ENCODE measurements around the gene AP1M2.

The AP1M2 gene

DNA sequence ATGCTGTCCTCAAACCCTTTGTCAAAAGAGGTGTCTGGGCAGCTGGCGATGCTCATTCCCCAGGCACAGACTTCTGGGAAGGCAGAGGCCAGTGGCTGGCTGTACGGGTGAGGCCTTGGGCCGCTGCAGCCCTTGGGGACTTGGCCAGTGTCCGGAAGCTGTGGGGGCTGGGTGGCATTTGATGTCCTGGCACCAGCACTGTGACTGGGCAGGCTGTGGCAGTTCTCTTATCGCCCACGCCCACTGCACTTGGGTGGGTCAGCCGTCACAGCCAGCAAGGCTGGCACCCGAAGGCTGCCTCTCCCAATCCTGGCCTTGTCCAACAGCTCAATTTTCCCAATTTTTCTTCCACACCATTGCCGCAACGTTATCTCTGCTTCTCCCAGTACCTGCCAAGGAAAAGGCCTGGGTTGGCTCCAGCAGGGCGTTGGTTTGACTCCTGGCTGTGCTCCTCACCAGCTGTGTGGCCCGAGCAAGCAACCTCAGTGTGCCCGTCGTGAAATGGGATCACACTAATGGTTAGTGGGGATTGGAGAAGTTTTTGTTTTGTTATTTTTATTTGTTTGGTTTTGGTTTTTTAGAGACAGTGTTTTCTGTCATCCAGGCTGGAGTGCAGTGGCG is 25.5 kb upstream of the AP1M2 start:
- Histone ChIP-seq H3K4me3 (ENCODE audit: low read depth, low read length) (no peak overlapping the region), H3K4me2 (ENCODE audit: low read length) (no peak overlapping the region), H3K79me2 (no peaks in the 10 kb centered on the region), H3K36me3 (ENCODE audit: control insufficient read depth, insufficient read depth, low read length) (no peaks in the 10 kb centered on the region), H3K9ac (no peak overlapping the region), H3K27ac (no peak overlapping the region), H3K4me1 (no peaks in the 10 kb centered on the region), H3K9me3 (ENCODE audit: control insufficient read depth, low read length) (no peaks in the 10 kb centered on the region), H3K27me3 (ENCODE audit: control insufficient read depth, insufficient read depth, low read length) (no peaks in the 10 kb centered on the region), H2AFZ (peak overlapping the region; percentile 10)
- TF ChIP-seq, protein P1, sequence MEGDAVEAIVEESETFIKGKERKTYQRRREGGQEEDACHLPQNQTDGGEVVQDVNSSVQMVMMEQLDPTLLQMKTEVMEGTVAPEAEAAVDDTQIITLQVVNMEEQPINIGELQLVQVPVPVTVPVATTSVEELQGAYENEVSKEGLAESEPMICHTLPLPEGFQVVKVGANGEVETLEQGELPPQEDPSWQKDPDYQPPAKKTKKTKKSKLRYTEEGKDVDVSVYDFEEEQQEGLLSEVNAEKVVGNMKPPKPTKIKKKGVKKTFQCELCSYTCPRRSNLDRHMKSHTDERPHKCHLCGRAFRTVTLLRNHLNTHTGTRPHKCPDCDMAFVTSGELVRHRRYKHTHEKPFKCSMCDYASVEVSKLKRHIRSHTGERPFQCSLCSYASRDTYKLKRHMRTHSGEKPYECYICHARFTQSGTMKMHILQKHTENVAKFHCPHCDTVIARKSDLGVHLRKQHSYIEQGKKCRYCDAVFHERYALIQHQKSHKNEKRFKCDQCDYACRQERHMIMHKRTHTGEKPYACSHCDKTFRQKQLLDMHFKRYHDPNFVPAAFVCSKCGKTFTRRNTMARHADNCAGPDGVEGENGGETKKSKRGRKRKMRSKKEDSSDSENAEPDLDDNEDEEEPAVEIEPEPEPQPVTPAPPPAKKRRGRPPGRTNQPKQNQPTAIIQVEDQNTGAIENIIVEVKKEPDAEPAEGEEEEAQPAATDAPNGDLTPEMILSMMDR (IDR thresholded peaks at IDR 0.05): no peak

DNA sequence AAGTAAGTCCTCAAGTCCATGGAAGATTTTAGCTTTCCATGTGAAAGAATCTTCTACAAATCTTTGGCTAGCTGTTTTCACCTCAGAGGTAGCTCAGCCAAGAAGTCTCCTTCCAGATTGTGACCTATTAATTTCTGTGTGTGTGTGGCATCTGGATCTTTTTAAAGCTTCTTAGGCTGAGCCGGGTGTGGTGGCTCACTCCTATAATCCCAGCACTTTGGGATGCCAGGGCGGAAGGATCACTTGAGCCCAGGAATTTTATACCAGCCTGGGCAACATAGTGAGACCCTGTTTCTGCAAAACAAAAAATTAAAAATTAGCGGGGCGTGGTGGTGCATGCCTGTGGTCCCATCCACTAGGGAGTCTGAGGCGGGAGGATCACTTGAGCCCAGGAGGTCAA is 24.8 kb upstream of the AP1M2 start:
- Histone ChIP-seq H2AFZ (no peak overlapping the region), H3K4me2 (ENCODE audit: low read length) (no peak overlapping the region), H3K9me3 (ENCODE audit: control insufficient read depth, low read length) (no peaks in the 10 kb centered on the region), H3K4me1 (no peaks in the 10 kb centered on the region), H3K79me2 (no peaks in the 10 kb centered on the region), H3K4me3 (ENCODE audit: low read depth, low read length) (no peak overlapping the region), H3K36me3 (ENCODE audit: control insufficient read depth, insufficient read depth, low read length) (no peaks in the 10 kb centered on the region), H3K27me3 (ENCODE audit: control insufficient read depth, insufficient read depth, low read length) (no peaks in the 10 kb centered on the region), H3K27ac (no peak overlapping the region), H3K9ac (no peak overlapping the region)
- TF ChIP-seq, protein P1 (IDR thresholded peaks at IDR 0.05): no peak

DNA sequence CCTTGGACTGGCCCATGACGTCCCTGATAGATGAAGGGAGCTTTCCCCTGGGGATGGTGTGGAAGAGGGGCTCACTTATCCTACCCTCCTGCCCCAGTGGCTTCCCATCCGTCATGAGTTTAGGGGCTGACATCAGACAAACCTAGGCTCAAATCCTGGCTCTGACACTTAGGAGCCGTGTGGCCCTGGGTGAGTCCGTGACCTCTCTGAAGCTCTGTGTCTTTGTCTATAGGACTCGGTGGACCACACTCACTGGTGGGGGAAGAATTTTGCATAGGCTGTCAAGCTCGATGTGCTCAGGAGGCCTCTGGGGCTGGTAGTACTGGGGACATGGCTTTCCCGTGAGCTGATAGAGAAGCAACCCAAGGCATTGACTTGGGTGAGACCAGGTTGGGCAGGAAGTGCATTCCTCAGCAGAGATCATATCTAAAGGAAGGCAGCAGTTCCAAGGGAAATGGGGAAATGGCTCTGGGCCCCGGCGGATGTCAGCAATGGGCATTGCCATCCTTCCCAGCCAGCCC is 17.4 kb upstream of the AP1M2 start:
- Histone ChIP-seq H3K4me1 (peaks cover 2% of the 10 kb centered on the region), H3K27ac (peak overlapping the region; percentile 80), H3K36me3 (ENCODE audit: control insufficient read depth, insufficient read depth, low read length) (no peaks in the 10 kb centered on the region), H3K4me3 (ENCODE audit: low read depth, low read length) (no peak overlapping the region), H3K9me3 (ENCODE audit: control insufficient read depth, low read length) (no peaks in the 10 kb centered on the region), H3K9ac (no peak overlapping the region), H3K27me3 (ENCODE audit: control insufficient read depth, insufficient read depth, low read length) (no peaks in the 10 kb centered on the region), H3K79me2 (no peaks in the 10 kb centered on the region), H3K4me2 (ENCODE audit: low read length) (no peak overlapping the region), H2AFZ (no peak overlapping the region)
- TF ChIP-seq, protein P1 (IDR thresholded peaks at IDR 0.05): no peak

- peak overlapping the region; percentile 80 for H3K27ac ChIP-seq
- H3K4me3 ChIP-seq (ENCODE audit: low read depth, low read length): peak overlapping the region; percentile 41
- H3K9me3 ChIP-seq (ENCODE audit: control insufficient read depth, low read length): no peaks in the 10 kb centered on the region
- H2AFZ ChIP-seq: peak overlapping the region; percentile 98
- peak overlapping the region; percentile 37 for H3K4me2 ChIP-seq (ENCODE audit: low read length)
- no peaks in the 10 kb centered on the region for H3K36me3 ChIP-seq (ENCODE audit: control insufficient read depth, insufficient read depth, low read length)
- no peaks in the 10 kb centered on the region for H3K27me3 ChIP-seq (ENCODE audit: control insufficient read depth, insufficient read depth, low read length)
- H3K9ac ChIP-seq: no peak overlapping the region
- H3K4me1 ChIP-seq: peaks cover 2% of the 10 kb centered on the region
- H3K79me2 ChIP-seq: no peaks in the 10 kb centered on the region
- TF ChIP-seq, protein P1 (IDR thresholded peaks at IDR 0.05): no peak
Observed at GRCh38 chr19:10603873-10604459, 16.9 kb upstream of the AP1M2 start.
